Osteoblast (primary cell): ENCODE measurements around the gene INPP5A. TPM values are rescaled to one million over a fixed set of nuclear protein-coding genes. Genes with fewer than 3 reads are reported as not detected.
"Not testable (repeated sequence)": the region's sequence is repeated elsewhere in the genome, so short reads cannot be mapped to it uniquely, and the experiment has no call there.

Experiments used
- DNase-seq: peaks from one replicate; pipeline ENCODE4 v3.0.0; 2011; ENCODE audit warnings: low spot score, mixed read lengths; ENCODE audit not compliant: insufficient read length; ENCODE audit errors: missing footprints
- H2AFZ ChIP-seq: 2 replicates; pipeline ENCODE4 v1.6.0; 2011; ENCODE audit warnings: mild to moderate bottlenecking, low read length
- H3K27ac ChIP-seq: 2 replicates; pipeline ENCODE4 v1.5.1; 2011; ENCODE audit warnings: mild to moderate bottlenecking, low read depth, low read length, moderate library complexity
- H3K27me3 ChIP-seq: 2 replicates; pipeline ENCODE4 v1.6.0; 2012; ENCODE audit warnings: mild to moderate bottlenecking, control low read depth, inconsistent platforms, low read length, moderate library complexity; ENCODE audit not compliant: insufficient read depth
- H3K36me3 ChIP-seq: 2 replicates; pipeline ENCODE4 v1.5.1; 2011; ENCODE audit warnings: mild to moderate bottlenecking, low read length, control low read depth, moderate library complexity; ENCODE audit not compliant: insufficient read depth
- H3K4me1 ChIP-seq: 2 replicates; pipeline ENCODE4 v1.5.1; 2011; ENCODE audit warnings: mild to moderate bottlenecking, low read length, control low read depth, moderate library complexity; ENCODE audit not compliant: insufficient read depth
- H3K4me2 ChIP-seq: 2 replicates; pipeline ENCODE4 v1.6.0; 2011; ENCODE audit warnings: mild to moderate bottlenecking, low read length; ENCODE audit not compliant: insufficient read depth
- H3K4me3 ChIP-seq: fragments of 200-600 bp; sonication (generic); 3 replicates; pipeline ENCODE4 v1.5.1; 2012; ENCODE audit warnings: mild to moderate bottlenecking, low read length, inconsistent platforms; ENCODE audit not compliant: insufficient read depth
- H3K79me2 ChIP-seq: 2 replicates; pipeline ENCODE4 v1.6.0; 2012; ENCODE audit warnings: mild to moderate bottlenecking, low read length, control low read depth, inconsistent platforms; ENCODE audit not compliant: insufficient read depth
- H3K9me3 ChIP-seq: 2 replicates; pipeline ENCODE4 v1.5.1; 2011; ENCODE audit warnings: low read depth, low read length, control low read depth
- H4K20me1 ChIP-seq: 2 replicates; pipeline ENCODE4 v1.6.0; 2012; ENCODE audit warnings: mild to moderate bottlenecking, low read length, control low read depth; ENCODE audit not compliant: insufficient read depth
- total RNA-seq: library from RNA; depleted of rRNA; stranded (reverse); fragments of >200 nt; gene quantifications from 2 replicates; pipeline ENCODE4 v1.2.3, GENCODE V29; 2012
- TF ChIP-seq, protein P1 (sequence below): IDR thresholded peaks from 2 replicates; pipeline ENCODE4 v1.5.1; 2011; ENCODE audit warnings: mild to moderate bottlenecking, low read depth, low read length, moderate library complexity; ENCODE audit errors: extremely low read depth

Gene INPP5A
- total RNA-seq, 1 donor: 22.8 TPM

DNA sequence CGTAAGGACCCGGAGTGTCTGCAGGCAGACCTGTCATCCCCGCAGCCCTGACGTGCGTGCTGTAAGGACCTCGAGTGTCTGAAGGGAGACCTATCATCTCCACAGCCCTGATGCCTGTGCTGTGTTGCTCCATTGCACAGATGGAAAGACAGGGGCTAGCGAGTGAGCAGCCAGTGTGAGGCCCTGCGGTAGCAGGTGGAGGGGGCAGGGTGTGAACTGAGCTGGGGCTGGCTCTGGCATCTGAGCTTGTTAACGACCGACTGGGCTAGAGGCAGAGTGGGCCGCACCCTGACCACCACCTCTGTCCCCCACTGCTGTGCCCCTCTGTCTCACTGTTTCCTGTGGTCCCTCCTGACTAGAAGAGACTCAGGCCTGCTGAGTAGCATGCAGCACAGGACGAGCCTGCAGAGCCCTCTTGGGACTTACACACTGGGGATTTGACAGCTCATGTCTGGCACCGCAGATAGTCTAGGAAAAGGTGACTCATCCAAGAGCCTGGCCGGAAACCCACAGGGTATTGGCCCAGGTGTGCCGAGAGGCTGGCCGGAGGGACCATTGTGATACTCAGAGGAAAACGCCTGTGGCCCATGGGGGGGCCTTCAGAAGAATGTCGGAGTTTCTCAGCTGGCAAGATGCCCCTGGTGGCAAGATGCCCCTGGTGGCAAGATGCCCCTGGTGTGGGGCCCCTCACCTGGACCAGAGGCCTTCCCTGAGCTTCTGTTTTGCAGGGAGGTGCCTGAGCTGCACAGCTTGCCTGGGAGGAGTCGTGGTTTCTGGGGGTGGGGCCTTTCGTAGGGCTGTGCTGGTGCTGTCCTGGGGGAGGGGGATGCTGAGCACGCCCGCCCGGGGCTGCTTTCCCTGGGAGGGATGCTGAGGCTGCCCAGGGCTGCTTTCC is 34.3 kb downstream of the INPP5A start:
- TF ChIP-seq, protein P1, sequence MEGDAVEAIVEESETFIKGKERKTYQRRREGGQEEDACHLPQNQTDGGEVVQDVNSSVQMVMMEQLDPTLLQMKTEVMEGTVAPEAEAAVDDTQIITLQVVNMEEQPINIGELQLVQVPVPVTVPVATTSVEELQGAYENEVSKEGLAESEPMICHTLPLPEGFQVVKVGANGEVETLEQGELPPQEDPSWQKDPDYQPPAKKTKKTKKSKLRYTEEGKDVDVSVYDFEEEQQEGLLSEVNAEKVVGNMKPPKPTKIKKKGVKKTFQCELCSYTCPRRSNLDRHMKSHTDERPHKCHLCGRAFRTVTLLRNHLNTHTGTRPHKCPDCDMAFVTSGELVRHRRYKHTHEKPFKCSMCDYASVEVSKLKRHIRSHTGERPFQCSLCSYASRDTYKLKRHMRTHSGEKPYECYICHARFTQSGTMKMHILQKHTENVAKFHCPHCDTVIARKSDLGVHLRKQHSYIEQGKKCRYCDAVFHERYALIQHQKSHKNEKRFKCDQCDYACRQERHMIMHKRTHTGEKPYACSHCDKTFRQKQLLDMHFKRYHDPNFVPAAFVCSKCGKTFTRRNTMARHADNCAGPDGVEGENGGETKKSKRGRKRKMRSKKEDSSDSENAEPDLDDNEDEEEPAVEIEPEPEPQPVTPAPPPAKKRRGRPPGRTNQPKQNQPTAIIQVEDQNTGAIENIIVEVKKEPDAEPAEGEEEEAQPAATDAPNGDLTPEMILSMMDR: no peak
- Histone ChIP-seq H3K4me2 (peak overlapping the region; percentile 36), H3K4me1 (peaks cover 33% of the 10 kb centered on the region), H3K4me3 (peak overlapping the region; percentile 13), H4K20me1 (peaks cover 72% of the 10 kb centered on the region), H3K27me3 (no peaks in the 10 kb centered on the region), H3K9me3 (no peaks in the 10 kb centered on the region), H2AFZ (no peak overlapping the region), H3K27ac (no peak overlapping the region), H3K36me3 (no peaks in the 10 kb centered on the region), H3K79me2 (peaks cover 37% of the 10 kb centered on the region)
- peak; percentile 96 for DNase-seq

DNA sequence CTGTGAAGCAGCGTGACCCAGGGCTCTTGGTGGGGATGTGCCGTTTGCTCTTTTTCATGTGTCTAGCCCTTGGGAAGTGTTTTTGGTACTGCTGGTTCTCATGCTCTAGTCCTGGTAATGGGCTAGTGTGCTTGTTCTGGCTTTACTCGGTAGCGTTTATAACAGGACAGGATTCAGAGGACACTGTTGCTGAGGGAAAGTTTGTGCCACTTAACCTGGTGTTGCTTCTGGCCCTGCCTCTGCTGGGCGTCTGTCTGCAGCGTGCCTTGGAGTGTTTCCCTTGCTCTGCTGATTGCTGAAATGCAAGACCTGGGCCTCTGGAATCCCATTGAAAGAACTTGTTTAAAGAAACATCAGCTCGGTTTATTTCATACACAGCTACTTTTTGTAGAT is 35.0 kb downstream of the INPP5A start:
- Histone ChIP-seq H3K9me3 (no peaks in the 10 kb centered on the region), H3K79me2 (peaks cover 38% of the 10 kb centered on the region), H4K20me1 (peaks cover 72% of the 10 kb centered on the region), H3K27ac (no peak overlapping the region), H3K27me3 (no peaks in the 10 kb centered on the region), H3K4me1 (peaks cover 33% of the 10 kb centered on the region), H3K36me3 (no peaks in the 10 kb centered on the region), H2AFZ (no peak overlapping the region), H3K4me2 (peak overlapping the region; percentile 36), H3K4me3 (no peak overlapping the region)
- TF ChIP-seq, protein P1: no peak
- no peak for DNase-seq

DNA sequence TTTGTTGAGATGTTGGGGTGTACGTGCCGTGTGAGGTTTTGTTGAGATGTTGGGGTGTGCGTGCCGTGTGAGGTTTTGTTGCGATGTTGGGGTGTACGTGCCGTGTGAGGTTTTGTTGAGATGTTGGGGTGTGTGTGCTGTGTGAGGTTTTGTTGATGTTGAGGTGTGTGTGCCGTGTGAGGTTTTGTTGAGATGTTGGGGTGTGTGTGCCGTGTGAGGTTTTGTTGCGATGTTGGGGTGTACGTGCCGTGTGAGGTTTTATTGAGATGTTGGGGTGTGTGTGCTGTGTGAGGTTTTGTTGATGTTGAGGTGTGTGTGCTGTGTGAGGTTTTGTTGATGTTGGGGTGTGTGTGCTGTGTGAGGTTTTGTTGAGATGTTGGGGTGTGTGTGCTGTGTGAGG is 35.4 kb downstream of the INPP5A start:
- H3K9me3 ChIP-seq, DNase-seq, H3K27ac ChIP-seq, H3K4me3 ChIP-seq, H3K27me3 ChIP-seq, H2AFZ ChIP-seq, H3K4me2 ChIP-seq, H3K36me3 ChIP-seq: not testable (repeated sequence)
- peaks cover 76% of the 10 kb centered on the region for H4K20me1 ChIP-seq
- H3K79me2 ChIP-seq: peaks cover 40% of the 10 kb centered on the region
- H3K4me1 ChIP-seq: peaks cover 33% of the 10 kb centered on the region

DNA sequence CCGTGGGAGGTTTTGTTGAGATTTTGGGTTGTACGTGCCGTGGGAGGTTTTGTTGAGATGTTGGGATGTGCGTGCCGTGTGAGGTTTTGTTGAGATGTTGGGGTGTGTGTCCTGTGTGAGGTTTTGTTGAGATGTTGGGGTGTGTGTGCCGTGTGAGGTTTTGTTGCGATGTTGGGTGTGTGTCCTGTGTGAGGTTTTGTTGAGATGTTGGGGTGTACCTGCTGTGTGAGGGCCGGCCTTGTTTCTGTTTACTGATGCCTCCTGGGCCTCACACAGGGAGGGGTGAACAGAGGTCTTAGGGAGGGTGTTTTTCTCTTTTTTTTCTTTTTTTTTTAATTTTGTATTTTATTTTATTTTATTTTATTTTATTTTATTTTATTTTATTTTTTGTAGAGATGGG is 36.7 kb downstream of the INPP5A start:
- DNase-seq: no peak
- Histone ChIP-seq H3K36me3 (no peaks in the 10 kb centered on the region), H3K79me2 (peaks cover 49% of the 10 kb centered on the region), H2AFZ (no peak overlapping the region), H3K27ac (no peak overlapping the region), H3K4me2 (no peak overlapping the region), H3K9me3 (no peaks in the 10 kb centered on the region), H4K20me1 (peaks cover 80% of the 10 kb centered on the region), H3K4me3 (no peak overlapping the region), H3K27me3 (no peaks in the 10 kb centered on the region), H3K4me1 (peaks cover 33% of the 10 kb centered on the region)
- TF ChIP-seq, protein P1: no peak
